Inferior parietal cortex (tissue), 1 donor: ENCODE results near the gene PPP1R1C.

Experiments
- DNase-seq: peaks from one replicate; pipeline ENCODE4 v3.0.0-alpha.2; 2016; ENCODE audit errors: extremely low spot score

The PPP1R1C gene

DNA sequence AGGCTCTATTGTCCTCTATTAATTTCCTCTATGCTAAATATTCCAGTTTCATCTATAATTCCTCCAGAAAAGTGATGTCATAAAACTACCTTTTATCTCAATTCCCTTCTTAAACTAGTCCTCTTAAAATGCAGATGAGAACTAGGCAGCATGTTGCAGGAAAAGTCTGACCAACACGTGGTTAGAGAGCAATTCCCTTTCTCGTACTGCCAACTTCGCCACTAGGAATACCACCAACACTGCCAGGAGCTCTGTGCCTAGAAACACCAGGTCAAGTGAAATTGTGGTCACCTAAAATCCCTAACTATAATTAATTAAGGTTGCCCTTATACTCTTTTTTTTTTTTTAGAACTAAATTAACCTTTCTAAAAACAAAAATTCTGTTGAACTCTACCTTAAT, 127.7 kb downstream of the PPP1R1C start:
- DNase-seq: no peak

DNA sequence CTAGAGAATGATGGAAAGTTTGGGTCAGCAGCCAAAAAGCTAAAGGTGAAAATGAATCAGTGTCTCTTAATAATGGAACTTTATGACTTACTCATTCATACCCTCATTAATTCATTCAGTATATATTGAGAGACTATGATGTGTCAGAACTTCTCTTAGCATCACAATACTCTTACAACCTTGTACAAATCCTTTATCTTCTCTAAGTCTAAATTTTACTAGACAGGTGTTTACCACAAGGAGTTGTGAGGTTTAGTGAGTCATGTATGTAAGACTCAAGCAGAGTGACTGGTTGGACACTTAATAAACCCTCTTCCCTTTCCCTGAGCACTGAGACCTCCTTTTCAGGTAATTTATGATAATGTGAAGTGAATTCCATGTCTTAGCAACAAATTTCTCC, 129.6 kb downstream of the PPP1R1C start:
- no peak for DNase-seq

DNA sequence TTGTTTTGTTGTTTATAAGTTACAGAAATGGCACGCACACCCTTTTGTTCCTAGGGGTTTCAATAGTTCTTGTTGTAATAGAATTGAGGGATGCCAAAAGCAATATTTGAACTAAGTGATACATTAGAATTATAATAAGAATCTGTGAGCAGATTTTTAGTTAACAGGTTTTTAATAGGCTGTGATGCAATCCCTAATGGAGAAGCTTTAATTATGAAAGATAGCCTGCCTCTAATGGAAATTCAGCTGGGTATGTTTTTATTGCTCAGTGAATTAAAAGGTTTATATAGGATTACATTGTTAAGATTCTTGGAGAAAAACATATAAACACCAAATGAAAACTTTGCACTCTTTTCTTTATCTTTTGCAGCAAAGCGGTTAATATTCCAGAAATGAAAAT, 131.1 kb downstream of the PPP1R1C start:
- no peak for DNase-seq

DNA sequence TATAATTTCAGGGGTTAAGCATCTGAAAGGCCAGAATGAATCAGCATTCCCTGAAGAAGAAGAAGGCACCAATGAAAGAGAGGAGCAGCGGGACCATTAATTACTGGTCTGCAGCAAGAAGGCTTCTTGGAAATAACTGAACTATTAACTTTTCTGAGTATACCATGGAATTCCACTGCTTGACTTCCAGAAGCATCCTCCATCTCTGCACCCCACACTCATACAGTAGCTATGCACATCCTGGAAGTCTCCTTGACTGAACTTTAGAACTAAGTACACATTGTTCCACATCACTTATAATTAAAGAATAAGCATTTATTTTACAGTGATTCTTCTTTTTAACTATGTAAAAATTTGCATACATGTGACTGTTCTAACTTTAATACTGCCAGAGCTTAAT, 131.5 kb downstream of the PPP1R1C start:
- no peak for DNase-seq

DNA sequence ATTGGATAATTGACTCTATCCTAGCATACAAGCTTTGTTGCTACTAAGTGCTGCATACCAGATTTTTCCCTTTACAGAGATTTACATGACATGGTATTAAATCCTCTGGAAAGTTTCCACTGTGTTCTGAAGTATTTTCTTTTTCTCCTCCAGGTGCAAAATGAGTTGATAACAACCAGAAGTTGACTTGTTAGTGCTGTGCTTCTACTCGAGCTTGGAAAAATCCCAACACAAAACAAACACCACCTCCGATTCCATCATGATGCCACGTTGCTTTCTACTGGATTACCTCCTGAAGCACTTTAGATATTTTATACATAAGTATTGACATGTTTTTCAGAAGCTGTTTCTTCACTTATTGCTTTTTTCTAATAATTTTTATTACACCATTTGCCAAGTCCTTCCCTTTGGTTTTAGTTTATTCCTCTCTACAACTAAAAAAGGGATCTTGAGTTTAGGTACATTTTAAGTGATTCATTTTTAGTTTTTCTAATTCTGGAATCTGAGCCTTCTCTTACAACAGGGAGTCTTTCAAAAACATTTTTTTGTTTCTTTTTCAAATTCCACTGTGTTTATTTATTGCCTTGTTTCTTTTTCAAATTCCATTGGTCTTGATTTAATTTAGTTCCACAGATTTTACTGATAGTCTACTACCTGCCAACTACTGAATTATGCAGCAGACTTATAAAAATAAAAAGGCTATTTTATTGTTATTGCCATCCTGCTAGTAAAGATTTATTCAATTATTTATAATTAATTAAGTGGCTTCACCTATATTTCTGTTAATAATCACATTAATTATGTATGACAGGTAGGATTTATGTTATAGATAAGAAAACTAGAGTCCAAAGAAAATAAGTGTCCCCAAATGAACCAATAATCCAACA, 143.4 kb downstream of the PPP1R1C start:
- no peak for DNase-seq

DNA sequence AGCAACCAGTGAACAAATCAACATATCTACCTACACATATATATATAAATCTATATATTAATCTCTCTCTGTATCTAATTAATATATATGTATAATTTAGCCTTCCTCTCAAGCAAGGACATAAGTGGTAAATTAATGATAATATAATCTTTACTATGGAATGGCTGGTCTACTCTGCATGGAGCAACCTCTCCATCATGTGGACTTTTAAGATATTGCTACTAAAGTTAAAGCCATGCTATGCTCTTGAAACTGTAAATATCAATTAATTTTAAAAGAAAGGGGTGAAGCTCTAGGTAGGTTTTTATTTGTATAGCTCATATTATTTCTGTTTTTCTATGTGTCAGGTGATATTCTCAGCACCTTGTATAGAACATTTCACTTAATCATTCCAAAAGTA, 147.0 kb downstream of the PPP1R1C start:
- DNase-seq: no peak

DNA sequence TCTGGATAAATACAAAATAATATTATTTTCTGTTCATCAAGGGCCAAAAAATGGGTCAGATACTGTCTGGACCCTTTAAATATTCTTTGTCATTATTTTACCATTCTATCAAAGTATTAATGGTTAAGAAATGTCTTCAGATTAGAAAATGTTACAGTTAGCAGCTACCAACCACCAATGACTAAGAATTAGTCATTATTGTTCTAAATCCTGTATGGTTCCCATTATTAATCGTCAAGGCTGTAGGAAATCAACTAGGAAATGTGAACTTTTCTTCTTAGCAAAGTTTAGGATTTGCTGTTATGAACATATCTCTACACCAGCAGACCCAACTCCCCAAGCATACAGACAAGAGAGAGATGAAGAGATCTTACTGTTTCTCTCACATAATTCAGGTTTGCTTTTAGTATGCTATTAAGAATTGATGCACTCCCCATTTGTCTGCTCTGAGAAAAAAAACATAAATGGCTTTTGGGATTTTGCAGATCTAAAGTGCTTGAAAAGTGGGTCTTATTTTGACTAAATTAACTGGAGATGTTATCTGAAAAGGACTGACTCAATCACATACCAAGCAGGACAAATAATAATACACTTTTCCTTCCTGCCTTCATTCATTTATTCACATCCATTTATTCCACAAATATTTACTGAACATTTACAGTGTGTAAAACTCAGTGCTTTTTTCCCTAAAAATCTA, 147.7 kb downstream of the PPP1R1C start:
- no peak for DNase-seq

DNA sequence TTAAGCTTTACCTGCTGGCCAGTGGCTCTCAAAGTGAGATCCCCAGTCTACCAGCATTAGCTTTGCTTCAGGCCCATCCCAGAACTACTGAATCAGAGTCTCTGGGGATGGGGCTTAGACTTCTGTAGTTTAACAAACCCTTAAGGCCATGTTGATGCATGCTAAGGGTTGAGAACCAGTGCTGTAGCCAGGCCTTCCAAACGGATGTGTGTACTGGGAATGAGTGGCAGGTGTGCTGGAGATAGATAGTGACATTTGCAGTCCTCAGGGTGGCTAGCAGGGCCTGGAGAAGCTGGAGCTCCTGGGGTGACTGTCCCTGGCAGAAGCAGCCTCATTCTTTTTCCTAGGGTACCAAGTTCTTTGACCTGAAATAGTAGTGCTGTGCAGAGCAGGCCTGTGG, 148.5 kb downstream of the PPP1R1C start:
- DNase-seq: no peak

DNA sequence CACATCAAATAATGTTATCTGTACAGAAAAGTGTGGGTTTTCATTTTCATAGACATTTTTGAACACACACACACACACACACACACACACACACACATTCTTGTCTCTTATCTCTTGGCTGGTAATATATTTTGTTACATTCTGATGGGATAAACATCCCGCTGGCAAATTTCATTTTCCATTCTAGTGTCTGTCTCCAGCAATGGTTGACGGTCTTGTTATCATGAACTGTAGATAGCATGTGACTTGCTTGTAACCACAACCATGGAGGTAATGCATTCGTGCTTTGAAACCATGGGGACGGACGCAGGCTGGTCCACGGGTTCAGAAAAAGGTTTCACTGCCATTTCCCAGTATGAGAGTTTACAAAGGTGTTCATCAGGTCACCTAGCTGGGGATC, 156.4 kb downstream of the PPP1R1C start:
- DNase-seq: no peak

DNA sequence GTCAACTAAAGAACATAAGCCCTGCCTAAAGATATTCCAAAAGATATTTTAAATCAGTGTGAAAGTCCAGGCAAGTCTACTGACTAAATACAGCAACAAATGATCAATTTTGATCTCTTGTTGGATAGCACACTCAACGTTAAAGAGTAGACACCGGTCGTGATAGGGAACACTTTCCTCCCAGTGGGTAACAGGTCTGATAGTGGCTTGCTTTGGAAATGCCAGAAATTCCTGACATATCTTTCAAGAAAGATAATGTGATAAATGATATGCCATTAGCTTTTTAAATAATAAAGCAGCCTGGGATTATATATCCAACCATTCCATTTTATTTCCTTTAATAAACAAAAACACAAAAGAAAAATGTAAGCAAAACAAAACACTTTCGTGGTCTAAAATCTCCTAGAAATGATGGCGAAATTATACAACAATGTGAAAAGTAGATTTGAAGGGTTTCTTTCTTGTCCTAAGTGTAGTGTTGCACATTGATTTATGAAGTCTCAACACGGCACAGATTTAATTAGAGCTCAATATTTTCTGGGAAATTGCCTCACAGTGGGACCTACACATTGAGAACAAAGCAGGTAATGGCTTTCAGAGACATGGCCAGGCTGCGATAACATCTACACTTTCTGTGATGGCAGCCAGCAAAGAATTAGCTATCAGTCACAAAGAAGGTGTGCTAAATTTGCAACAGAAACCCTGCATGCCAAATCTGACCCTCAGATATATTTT, 158.6 kb downstream of the PPP1R1C start:
- no peak for DNase-seq

DNA sequence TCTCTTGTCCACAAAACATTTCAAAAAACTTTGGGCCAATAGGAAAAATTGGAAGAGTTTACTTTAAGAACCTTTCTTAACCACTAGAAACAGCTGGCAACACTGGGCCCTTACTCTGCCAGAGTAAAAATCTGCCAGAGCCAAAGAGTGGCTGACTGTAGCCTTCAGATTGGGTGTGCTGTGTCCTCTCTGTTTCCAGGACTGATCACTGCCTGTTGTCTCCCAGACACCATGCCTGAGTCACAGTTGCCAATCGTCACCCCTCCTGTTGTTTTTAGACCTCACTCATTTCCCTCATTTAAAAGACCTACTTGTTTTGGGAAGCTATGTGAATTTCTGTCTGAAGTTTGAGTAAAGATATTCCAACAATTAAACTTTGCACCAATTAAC, 159.1 kb downstream of the PPP1R1C start:
- DNase-seq: no peak

DNA sequence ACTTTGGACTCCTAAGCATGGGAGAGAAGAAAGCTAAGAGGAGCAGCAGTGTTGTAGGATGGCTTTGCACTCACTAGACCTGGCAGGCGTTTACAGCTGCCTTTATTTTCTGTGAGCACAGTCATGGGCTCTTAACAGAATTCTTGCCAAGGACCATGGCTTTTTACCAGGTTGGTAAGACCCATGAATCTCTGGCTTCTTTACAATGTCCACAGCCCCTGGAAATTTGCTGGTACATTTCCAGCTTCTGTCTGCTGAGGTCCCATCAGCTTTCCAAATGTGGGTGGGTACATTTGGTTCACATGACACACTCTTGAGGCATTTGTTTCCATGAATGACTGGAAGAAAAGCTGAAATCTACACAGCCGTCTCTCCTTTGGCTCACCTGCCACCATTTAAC, 162.7 kb downstream of the PPP1R1C start:
- DNase-seq: no peak

DNA sequence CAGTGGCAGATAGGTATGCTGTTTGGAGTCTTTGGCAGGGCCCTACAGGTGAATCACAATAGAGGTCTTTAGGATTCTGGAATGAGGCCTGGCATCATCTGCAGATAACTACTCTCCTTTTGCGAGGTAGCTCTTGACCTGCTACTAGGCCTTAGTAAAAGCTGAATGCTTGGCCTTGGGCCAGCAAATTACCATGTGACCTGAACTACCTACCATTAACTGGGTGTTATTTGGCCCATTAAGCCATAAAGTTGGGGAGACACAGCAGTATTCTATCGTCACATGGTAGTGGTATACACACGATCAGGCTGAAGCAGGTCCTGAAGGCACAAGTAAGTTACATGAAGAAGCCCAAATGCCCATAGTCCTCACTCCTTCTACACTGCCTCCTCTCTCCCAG, 178.2 kb downstream of the PPP1R1C start:
- DNase-seq: no peak

DNA sequence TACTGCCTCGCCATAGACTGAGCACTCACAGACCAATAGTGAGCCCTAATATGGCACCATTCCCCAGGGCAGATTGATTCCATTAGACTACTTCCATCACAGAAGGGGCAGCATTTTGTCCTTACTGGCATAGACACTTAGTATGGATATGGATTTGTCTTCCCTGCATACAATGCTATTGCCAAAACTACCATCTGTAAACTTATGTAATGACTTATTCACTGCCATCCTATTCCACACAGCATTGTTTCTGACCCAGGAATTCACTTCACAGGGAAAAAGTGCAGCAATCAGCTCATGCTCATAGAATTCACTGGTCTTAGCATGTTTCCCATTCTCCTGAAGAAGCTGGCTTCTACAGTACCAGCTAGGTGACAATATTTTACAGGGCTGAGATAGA, 179.0 kb downstream of the PPP1R1C start:
- DNase-seq: no peak

DNA sequence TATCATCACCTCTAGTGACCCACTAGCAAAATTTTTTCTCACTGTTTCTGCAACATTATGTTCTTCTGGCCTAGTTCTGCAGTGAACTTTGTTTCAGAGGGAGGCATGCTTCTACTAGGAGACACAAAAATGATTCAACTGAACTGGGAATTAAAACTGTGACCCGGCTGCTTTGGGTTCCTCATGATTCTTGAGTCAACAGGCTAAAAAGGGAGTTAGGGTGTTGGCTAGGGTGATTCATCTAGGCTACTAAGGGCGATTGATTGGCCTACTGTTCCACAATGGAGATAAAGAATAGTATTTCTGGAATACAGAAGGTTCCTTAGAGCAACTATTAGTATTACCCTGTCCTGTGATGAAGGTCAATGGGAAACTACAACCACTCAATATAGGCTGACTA, 179.5 kb downstream of the PPP1R1C start:
- no peak for DNase-seq

DNA sequence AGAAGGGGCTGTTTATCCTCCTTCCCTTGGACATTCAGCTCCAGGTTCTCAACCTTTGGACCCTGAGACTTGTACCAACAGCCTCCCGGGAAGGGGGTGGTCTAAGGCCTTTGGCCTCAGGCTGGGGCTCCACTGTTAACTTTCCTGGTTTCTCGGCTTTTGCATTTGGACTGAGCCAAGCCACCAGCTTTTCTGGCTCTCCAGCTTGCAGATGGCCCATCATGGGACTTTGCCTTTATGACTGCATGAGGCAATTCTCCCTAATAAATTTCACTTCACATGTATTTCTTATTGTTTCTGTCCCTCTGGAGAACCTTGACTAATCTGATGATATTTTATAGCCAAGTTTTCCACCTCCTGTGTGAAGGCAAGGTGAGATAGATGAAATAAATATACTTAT, 180.8 kb downstream of the PPP1R1C start:
- DNase-seq: no peak

DNA sequence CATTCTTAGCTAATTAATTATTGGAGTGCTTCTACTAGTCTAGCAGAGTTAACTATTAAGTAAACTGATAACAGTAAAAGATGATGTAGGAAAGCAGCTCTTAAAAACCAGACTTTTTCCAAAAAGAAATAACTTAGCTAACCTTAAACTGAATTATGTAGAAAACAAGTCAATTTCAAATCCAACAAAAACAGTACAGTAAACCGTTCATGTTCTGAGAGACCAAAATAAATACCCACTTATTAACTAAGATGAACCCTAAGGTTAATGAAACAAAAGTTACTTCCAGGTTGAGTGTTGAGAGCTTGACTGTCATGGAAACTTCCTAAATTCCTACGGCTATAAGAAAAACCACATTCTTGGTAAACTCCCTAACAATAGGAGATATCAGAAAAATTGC, 181.2 kb downstream of the PPP1R1C start:
- DNase-seq: no peak
